HCT116 (cell line): Measurements from ENCODE around the gene AKAP1. TPM values are rescaled to one million over a fixed set of nuclear protein-coding genes. Genes with fewer than 3 reads are reported as not detected.

ENCODE experiments used
- ATAC-seq: fragments of 200-7000 bp; cut with Tn5 transposase; 2 replicates; pipeline ENCODE4 v1.9.1; 2020; ENCODE audit warnings: mild to moderate bottlenecking, moderate library complexity
- BruUV-seq: library from RNA; stranded (reverse); fragments of 400-500 nt; replicated peaks from 2 replicates; lab custom pipeline; 2021; lab: Mats Ljungman, UMichigan
- CTCF ChIA-PET: fragments of 300-600 bp; sonication (Branson Sonifier 250); formaldehyde crosslinking; loops from one replicate; lab custom pipeline; 2021; ENCODE audit warnings: antibody characterized with exemption; lab: Charles Lee
- POLR2A ChIA-PET: fragments of 300-600, 350-600 bp; sonication (Branson Sonifier 250); formaldehyde crosslinking; loops from one replicate; lab custom pipeline; 2021; ENCODE audit warnings: antibody characterized with exemption; lab: Charles Lee
- RAD21 ChIA-PET, 2 experiments: fragments of 300-600 bp; sonication (Branson Sonifier 250); formaldehyde crosslinking; loops; one replicate each; lab custom pipeline; 2023; ENCODE audit warnings: low total read pairs in 2 of 2; ENCODE audit not compliant: uncharacterized antibody in 2 of 2, unreplicated experiment in 2 of 2, low non-redundant PET in 1 of 2; lab: Charles Lee
- DNase-seq: peaks from one replicate; pipeline ENCODE4 v3.0.0-alpha.2; 2010; ENCODE audit warnings: low read depth, low spot score
- H2AFZ ChIP-seq: fragments of 200-600 bp; shearing (Covaris generic), sonication (generic); 2 replicates; pipeline ENCODE4 v1.6.1; 2017; ENCODE audit warnings: low read depth, mixed run types, mixed read lengths, antibody characterized with exemption, low read length; ENCODE audit not compliant: poor library complexity, severe bottlenecking
- H3K27ac ChIP-seq: 2 replicates; pipeline ENCODE4 v1.5.1; 2012; ENCODE audit warnings: low read depth, low read length
- H3K27me3 ChIP-seq: fragments of 200-600 bp; sonication (generic); 2 replicates; pipeline ENCODE4 v1.6.1; 2016; ENCODE audit warnings: mixed run types, low read length, mixed read lengths; ENCODE audit not compliant: insufficient read depth
- H3K36me3 ChIP-seq, 2 experiments: fragments of 200-500 bp in 1 of 2; fragments of 200-600 bp in 1 of 2; sonication (Bioruptor generic) in 1 of 2; sonication (generic) in 1 of 2; 2 replicates each; pipeline versions ENCODE4 v1.5.1 to v1.6.1; 2014 to 2016; ENCODE audit warnings: low read length in 2 of 2, inconsistent platforms in 1 of 2, mixed read lengths in 1 of 2, mixed run types in 1 of 2; ENCODE audit not compliant: insufficient read depth in 2 of 2, control insufficient read depth in 1 of 2
- H3K4me1 ChIP-seq, 2 experiments: fragments of 200-600 bp in 1 of 2; sonication (generic) in 1 of 2; 2 replicates each; pipeline versions ENCODE4 v1.5.1 to v1.6.1; 2012 to 2017; ENCODE audit warnings: low read length in 2 of 2, inconsistent platforms in 1 of 2, mild to moderate bottlenecking in 1 of 2, mixed read lengths in 1 of 2, mixed run types in 1 of 2, moderate library complexity in 1 of 2; ENCODE audit not compliant: insufficient read depth in 2 of 2, control insufficient read depth in 1 of 2
- H3K4me2 ChIP-seq: fragments of 200-600 bp; sonication (generic); 2 replicates; pipeline ENCODE4 v1.6.1; 2017; ENCODE audit warnings: mixed run types, low read length, mixed read lengths
- H3K4me3 ChIP-seq, 2 experiments: fragments of 200-600 bp in 1 of 2; sonication (generic) in 1 of 2; replicated peaks in 1 of 2; 2 replicates each; pipeline ENCODE4 v1.5.1; 2011 to 2016; ENCODE audit warnings: low read length in 2 of 2, control low read depth in 1 of 2, low read depth in 1 of 2, mild to moderate bottlenecking in 1 of 2, mixed read lengths in 1 of 2, mixed run types in 1 of 2
- H3K79me2 ChIP-seq: fragments of 200-600 bp; sonication (generic); 2 replicates; pipeline ENCODE4 v1.6.1; 2017; ENCODE audit warnings: mild to moderate bottlenecking, mixed run types, low read length, moderate library complexity, mixed read lengths; ENCODE audit not compliant: insufficient read depth
- H3K9ac ChIP-seq: fragments of 200-600 bp; sonication (generic); 2 replicates; pipeline ENCODE4 v1.6.1; 2016; ENCODE audit warnings: low read length, mixed read lengths
- H3K9me2 ChIP-seq: fragments of 200-600 bp; sonication (generic), shearing (Covaris generic); 2 replicates; pipeline ENCODE4 v1.6.1; 2017; ENCODE audit warnings: mixed run types, mild to moderate bottlenecking, moderate library complexity; ENCODE audit not compliant: insufficient read depth
- H3K9me3 ChIP-seq, 2 experiments: fragments of 200-500 bp in 1 of 2; fragments of 200-600 bp in 1 of 2; sonication (Bioruptor generic) in 1 of 2; sonication (generic) in 1 of 2; 2 replicates each; pipeline ENCODE4 v1.6.1; 2014 to 2017; ENCODE audit warnings: low read length in 2 of 2, mixed read lengths in 2 of 2, inconsistent platforms in 1 of 2, low read depth in 1 of 2, mild to moderate bottlenecking in 1 of 2, mixed run types in 1 of 2, moderate library complexity in 1 of 2; ENCODE audit not compliant: control insufficient read depth in 1 of 2, insufficient read depth in 1 of 2
- H4K20me1 ChIP-seq: fragments of 200-600 bp; sonication (generic), shearing (Covaris generic); 2 replicates; pipeline ENCODE4 v1.6.1; 2017; ENCODE audit warnings: mixed run types, mild to moderate bottlenecking, moderate library complexity; ENCODE audit not compliant: insufficient read depth
- CBX3 ChIP-seq: IDR thresholded peaks from 2 replicates; pipeline ENCODE4 v1.6.1; 2012; ENCODE audit warnings: low read depth
- CEBPB ChIP-seq: IDR thresholded peaks from 2 replicates; pipeline ENCODE4 v1.6.1; 2012; ENCODE audit warnings: low read depth
- EGR1 ChIP-seq: IDR thresholded peaks from 2 replicates; pipeline ENCODE4 v1.6.1; 2012; ENCODE audit warnings: low read depth
- ELF1 ChIP-seq: IDR thresholded peaks from 2 replicates; pipeline ENCODE4 v1.6.1; 2012; ENCODE audit warnings: low read depth, borderline replicate concordance
- EZH2 ChIP-seq: fragments of 200-600 bp; sonication (generic); IDR thresholded peaks from 2 replicates; pipeline ENCODE4 v1.6.1; 2017; ENCODE audit warnings: antibody characterized with exemption, mixed run types
- JUND ChIP-seq: IDR thresholded peaks from 2 replicates; pipeline ENCODE4 v1.6.1; 2012
- POLR2A ChIP-seq: IDR thresholded peaks from 2 replicates; pipeline ENCODE4 v1.7.0; 2011; ENCODE audit warnings: borderline replicate concordance; ENCODE audit not compliant: insufficient read depth, insufficient read length; ENCODE audit errors: extremely low read depth
- POLR2AphosphoS5 ChIP-seq: IDR thresholded peaks from 2 replicates; pipeline ENCODE4 v1.6.1; 2011; ENCODE audit warnings: mild to moderate bottlenecking, low read depth, low read length, moderate library complexity
- RAD21 ChIP-seq: IDR thresholded peaks from 2 replicates; pipeline ENCODE4 v1.6.1; 2012; ENCODE audit warnings: low read depth, mild to moderate bottlenecking
- SIN3A ChIP-seq: IDR thresholded peaks from 2 replicates; pipeline ENCODE4 v1.6.1; 2012; ENCODE audit warnings: low read depth
- YY1 ChIP-seq: IDR thresholded peaks from 2 replicates; pipeline ENCODE4 v1.6.1; 2011; ENCODE audit warnings: low read length, low read depth, moderate library complexity, mild to moderate bottlenecking; ENCODE audit not compliant: insufficient replicate concordance; ENCODE audit errors: extremely low read depth
- ZFX ChIP-seq: fragments of 450-650 bp; IDR thresholded peaks from 2 replicates; pipeline ENCODE4 v1.6.1; 2017
- ZNF274 ChIP-seq: fragments of 200-500 bp; sonication (Bioruptor generic); IDR thresholded peaks from 2 replicates; pipeline ENCODE4 v1.6.1; 2014; ENCODE audit warnings: mild to moderate bottlenecking, low read depth, low read length, inconsistent platforms
- intact Hi-C: fragments of 100-400 bp; cut with micrococcal nuclease; formaldehyde crosslinking; loops from 2 replicates; pipeline ENCODE4 v1.10.0; 2022
- total RNA-seq: library from RNA; stranded (reverse); gene quantifications from one replicate; pipeline ENCODE4 v1.2.1, GENCODE V29; 2021; ENCODE audit not compliant: unreplicated experiment
- TF ChIP-seq, protein P1 (sequence below): IDR thresholded peaks from 2 replicates; pipeline ENCODE4 v1.6.1; 2011; ENCODE audit warnings: mild to moderate bottlenecking, low read length, moderate library complexity; ENCODE audit not compliant: insufficient replicate concordance; ENCODE audit errors: extremely low read depth
- TF ChIP-seq, protein P2 (sequence below): IDR thresholded peaks from 2 replicates; pipeline ENCODE4 v1.6.1; 2012
- TF ChIP-seq, protein P3 (sequence below): IDR thresholded peaks from 2 replicates; pipeline ENCODE4 v1.6.1; 2012
- TF ChIP-seq, protein P4 (sequence below), 3 experiments: fragments of 200-600 bp in 1 of 3; sonication (generic) in 1 of 3; IDR thresholded peaks in 2 of 3; conservative IDR thresholded peaks in 1 of 3; 2 replicates each; pipeline ENCODE4 v1.5.1; 2012 to 2017; ENCODE audit warnings: low read depth in 2 of 3, low read length in 2 of 3, antibody characterized with exemption in 1 of 3, borderline replicate concordance in 1 of 3, control low read depth in 1 of 3, mild to moderate bottlenecking in 1 of 3, mixed read lengths in 1 of 3, mixed run types in 1 of 3, moderate library complexity in 1 of 3; ENCODE audit not compliant: insufficient read depth in 1 of 3
- TF ChIP-seq, protein P5 (sequence below): IDR thresholded peaks from 2 replicates; pipeline ENCODE4 v1.6.1; 2012; ENCODE audit warnings: low read depth

Gene AKAP1
- total RNA-seq, 1 experiment from 2014 or later, result 51.6 TPM

DNA sequence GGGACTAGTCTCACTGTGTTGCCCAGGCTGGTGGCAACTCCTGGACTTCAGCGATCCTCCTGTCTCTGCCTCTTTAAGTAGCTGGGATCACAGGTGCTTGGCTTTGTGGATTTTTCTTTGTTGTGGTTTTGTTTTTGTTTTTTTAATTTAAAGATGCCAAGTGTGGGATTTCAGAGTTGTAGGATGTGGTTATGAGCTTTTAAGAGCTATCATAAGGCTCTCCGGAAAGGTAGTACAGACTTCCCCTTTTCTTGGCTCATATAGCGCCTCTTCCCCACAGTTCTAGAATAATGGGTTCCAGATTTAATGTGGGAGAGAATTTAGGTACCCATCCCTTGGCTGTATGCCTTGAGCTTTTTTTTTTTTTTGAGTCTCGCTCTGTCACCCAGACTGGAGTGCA lies 17.1 kb downstream of the AKAP1 start:
- Histone ChIP-seq H4K20me1 (peaks cover 7% of the 10 kb centered on the region; the same call in 1 of the 2 replicates), H3K9ac (no peak overlapping the region), H3K4me1 (peaks cover 42 to 62% of the 10 kb centered on the region in 2 experiments), H3K79me2 (peaks cover 91% of the 10 kb centered on the region), H3K9me2 (no peaks in the 10 kb centered on the region), H3K4me2 (no peak overlapping the region), H3K36me3 (no peaks in the 10 kb centered on the region; a peak in 1 of 4 replicates), H3K27ac (no peak overlapping the region), H3K4me3 (no peak overlapping the region), H2AFZ (no peak overlapping the region), H3K9me3 (no peaks in the 10 kb centered on the region), H3K27me3 (no peaks in the 10 kb centered on the region)
- BruUV-seq, result no TSS peak
- intact Hi-C loops, result no loop called here
- ATAC-seq, result no peak
- DNase-seq, result no peak
- TF ChIP-seq EGR1 (no peak), ELF1 (no peak), SIN3A (no peak), EZH2 (no peak), YY1 (no peak), RAD21 (no peak), CEBPB (no peak), CBX3 (no peak), POLR2A (no peak), ZFX (no peak), JUND (no peak), ZNF274 (no peak), POLR2AphosphoS5 (no peak)
- TF ChIP-seq, protein P1, sequence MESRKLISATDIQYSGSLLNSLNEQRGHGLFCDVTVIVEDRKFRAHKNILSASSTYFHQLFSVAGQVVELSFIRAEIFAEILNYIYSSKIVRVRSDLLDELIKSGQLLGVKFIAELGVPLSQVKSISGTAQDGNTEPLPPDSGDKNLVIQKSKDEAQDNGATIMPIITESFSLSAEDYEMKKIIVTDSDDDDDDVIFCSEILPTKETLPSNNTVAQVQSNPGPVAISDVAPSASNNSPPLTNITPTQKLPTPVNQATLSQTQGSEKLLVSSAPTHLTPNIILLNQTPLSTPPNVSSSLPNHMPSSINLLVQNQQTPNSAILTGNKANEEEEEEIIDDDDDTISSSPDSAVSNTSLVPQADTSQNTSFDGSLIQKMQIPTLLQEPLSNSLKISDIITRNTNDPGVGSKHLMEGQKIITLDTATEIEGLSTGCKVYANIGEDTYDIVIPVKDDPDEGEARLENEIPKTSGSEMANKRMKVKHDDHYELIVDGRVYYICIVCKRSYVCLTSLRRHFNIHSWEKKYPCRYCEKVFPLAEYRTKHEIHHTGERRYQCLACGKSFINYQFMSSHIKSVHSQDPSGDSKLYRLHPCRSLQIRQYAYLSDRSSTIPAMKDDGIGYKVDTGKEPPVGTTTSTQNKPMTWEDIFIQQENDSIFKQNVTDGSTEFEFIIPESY, result no peak
- TF ChIP-seq, protein P2, sequence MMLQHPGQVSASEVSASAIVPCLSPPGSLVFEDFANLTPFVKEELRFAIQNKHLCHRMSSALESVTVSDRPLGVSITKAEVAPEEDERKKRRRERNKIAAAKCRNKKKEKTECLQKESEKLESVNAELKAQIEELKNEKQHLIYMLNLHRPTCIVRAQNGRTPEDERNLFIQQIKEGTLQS, result no peak
- TF ChIP-seq, protein P3, sequence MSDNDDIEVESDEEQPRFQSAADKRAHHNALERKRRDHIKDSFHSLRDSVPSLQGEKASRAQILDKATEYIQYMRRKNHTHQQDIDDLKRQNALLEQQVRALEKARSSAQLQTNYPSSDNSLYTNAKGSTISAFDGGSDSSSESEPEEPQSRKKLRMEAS, result no peak
- TF ChIP-seq, protein P4, sequence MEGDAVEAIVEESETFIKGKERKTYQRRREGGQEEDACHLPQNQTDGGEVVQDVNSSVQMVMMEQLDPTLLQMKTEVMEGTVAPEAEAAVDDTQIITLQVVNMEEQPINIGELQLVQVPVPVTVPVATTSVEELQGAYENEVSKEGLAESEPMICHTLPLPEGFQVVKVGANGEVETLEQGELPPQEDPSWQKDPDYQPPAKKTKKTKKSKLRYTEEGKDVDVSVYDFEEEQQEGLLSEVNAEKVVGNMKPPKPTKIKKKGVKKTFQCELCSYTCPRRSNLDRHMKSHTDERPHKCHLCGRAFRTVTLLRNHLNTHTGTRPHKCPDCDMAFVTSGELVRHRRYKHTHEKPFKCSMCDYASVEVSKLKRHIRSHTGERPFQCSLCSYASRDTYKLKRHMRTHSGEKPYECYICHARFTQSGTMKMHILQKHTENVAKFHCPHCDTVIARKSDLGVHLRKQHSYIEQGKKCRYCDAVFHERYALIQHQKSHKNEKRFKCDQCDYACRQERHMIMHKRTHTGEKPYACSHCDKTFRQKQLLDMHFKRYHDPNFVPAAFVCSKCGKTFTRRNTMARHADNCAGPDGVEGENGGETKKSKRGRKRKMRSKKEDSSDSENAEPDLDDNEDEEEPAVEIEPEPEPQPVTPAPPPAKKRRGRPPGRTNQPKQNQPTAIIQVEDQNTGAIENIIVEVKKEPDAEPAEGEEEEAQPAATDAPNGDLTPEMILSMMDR (IDR thresholded peaks at IDR 0.05 in 2 of 3, conservative IDR thresholded peaks at IDR 0.05 in 1 of 3; ENCODE audit: borderline replicate concordance in 1 of 3, insufficient read depth in 1 of 3, low read depth in 2 of 3, low read length in 2 of 3), result no peak
- TF ChIP-seq, protein P5, sequence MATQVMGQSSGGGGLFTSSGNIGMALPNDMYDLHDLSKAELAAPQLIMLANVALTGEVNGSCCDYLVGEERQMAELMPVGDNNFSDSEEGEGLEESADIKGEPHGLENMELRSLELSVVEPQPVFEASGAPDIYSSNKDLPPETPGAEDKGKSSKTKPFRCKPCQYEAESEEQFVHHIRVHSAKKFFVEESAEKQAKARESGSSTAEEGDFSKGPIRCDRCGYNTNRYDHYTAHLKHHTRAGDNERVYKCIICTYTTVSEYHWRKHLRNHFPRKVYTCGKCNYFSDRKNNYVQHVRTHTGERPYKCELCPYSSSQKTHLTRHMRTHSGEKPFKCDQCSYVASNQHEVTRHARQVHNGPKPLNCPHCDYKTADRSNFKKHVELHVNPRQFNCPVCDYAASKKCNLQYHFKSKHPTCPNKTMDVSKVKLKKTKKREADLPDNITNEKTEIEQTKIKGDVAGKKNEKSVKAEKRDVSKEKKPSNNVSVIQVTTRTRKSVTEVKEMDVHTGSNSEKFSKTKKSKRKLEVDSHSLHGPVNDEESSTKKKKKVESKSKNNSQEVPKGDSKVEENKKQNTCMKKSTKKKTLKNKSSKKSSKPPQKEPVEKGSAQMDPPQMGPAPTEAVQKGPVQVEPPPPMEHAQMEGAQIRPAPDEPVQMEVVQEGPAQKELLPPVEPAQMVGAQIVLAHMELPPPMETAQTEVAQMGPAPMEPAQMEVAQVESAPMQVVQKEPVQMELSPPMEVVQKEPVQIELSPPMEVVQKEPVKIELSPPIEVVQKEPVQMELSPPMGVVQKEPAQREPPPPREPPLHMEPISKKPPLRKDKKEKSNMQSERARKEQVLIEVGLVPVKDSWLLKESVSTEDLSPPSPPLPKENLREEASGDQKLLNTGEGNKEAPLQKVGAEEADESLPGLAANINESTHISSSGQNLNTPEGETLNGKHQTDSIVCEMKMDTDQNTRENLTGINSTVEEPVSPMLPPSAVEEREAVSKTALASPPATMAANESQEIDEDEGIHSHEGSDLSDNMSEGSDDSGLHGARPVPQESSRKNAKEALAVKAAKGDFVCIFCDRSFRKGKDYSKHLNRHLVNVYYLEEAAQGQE, result no peak
- CTCF ChIA-PET, result no interaction called here
- RAD21 ChIA-PET, result no interaction called here
- POLR2A ChIA-PET, result interaction anchor here (0.7 kb wide), 2 partner anchors 232 to 735 kb away, joined by 3 read pairs; no protein-coding TSS in a partner anchor
